K562 (cell line): ENCODE data around the gene DAB2IP. TPM values are rescaled to one million over a fixed set of nuclear protein-coding genes. Genes with fewer than 3 reads are reported as not detected.

ENCODE experiments used
- ATAC-seq: fragments of 200-7000 bp; cut with Tn5 transposase; 3 replicates; pipeline ENCODE4 v1.9.1; 2020; ENCODE audit warnings: moderate library complexity
- BruUV-seq: library from RNA; stranded (reverse); fragments of 400-500 nt; replicated peaks from 2 replicates; lab custom pipeline; 2021; lab: Mats Ljungman, UMichigan
- CTCF ChIA-PET: fragments of 300-600 bp; formaldehyde crosslinking; extraction: SDS; loops from one replicate; lab custom pipeline; 2021; ENCODE audit warnings: low intra/inter-chr PET ratio; lab: Yijun Ruan, JAX
- POLR2A ChIA-PET: fragments of 300-600, 350-650 bp; sonication (Branson Sonifier 250); formaldehyde crosslinking; extraction: SDS; loops from one replicate; lab custom pipeline; 2021; ENCODE audit warnings: antibody characterized with exemption, inconsistent platforms; lab: Yijun Ruan, JAX
- DNase-seq, 4 experiments: peaks; one replicate each; pipeline versions ENCODE4 v3.0.0 to v3.0.0-alpha.2; 2011 to 2018; ENCODE audit warnings: low spot score in 3 of 4, mixed read lengths in 3 of 4; ENCODE audit errors: extremely low read depth in 1 of 4
- FAIRE-seq: peaks from 2 replicates; lab custom pipeline; 2011; peaks lifted over from hg19 to GRCh38; lab: Jason Lieb, UNC
- H2AFZ ChIP-seq: 2 replicates; pipeline ENCODE4 v1.6.0; 2011; ENCODE audit warnings: low read depth, low read length, control low read depth, inconsistent platforms
- H3K27ac ChIP-seq: fragments of 200-600 bp; 3 replicates; pipeline ENCODE4 v1.8.0; 2011; ENCODE audit warnings: low read depth, mild to moderate bottlenecking, control low read depth, inconsistent platforms, low read length, moderate library complexity, mixed read lengths; ENCODE audit errors: extremely low read depth
- H3K27me3 ChIP-seq, 2 experiments: fragments of 300-600 bp in 1 of 2; 2 replicates in 1 of 2; 3 replicates in 1 of 2; pipeline versions ENCODE4 v1.6.0 to v1.8.0; 2011; ENCODE audit warnings: inconsistent platforms in 2 of 2, low read length in 2 of 2, mild to moderate bottlenecking in 1 of 2, mixed read lengths in 1 of 2, moderate library complexity in 1 of 2; ENCODE audit not compliant: control insufficient read depth in 2 of 2, insufficient read depth in 2 of 2
- H3K36me3 ChIP-seq: fragments of 300-600 bp; 3 replicates; pipeline ENCODE4 v1.8.0; 2011; ENCODE audit warnings: mild to moderate bottlenecking, low read length, inconsistent platforms; ENCODE audit not compliant: control insufficient read depth, insufficient read depth
- H3K4me1 ChIP-seq, 2 experiments: fragments of 200-600 bp in 1 of 2; replicated peaks in 1 of 2; 2 replicates in 1 of 2; 3 replicates in 1 of 2; pipeline versions ENCODE4 v1.5.1 to v1.8.0; 2011; ENCODE audit warnings: inconsistent platforms in 2 of 2, low read length in 2 of 2, mild to moderate bottlenecking in 1 of 2, mixed read lengths in 1 of 2, moderate library complexity in 1 of 2; ENCODE audit not compliant: control insufficient read depth in 2 of 2, insufficient read depth in 2 of 2
- H3K4me2 ChIP-seq: 2 replicates; pipeline ENCODE4 v1.6.1; 2011; ENCODE audit warnings: low read length, control low read depth, inconsistent platforms, mixed read lengths; ENCODE audit not compliant: insufficient read depth
- H3K4me3 ChIP-seq: fragments of 200-600 bp; sonication (generic), shearing (Covaris generic); 2 replicates; pipeline ENCODE4 v1.5.1; 2016; ENCODE audit warnings: control low read depth, inconsistent platforms
- H3K79me2 ChIP-seq: fragments of 200-600 bp; 3 replicates; pipeline ENCODE4 v1.8.0; 2011; ENCODE audit warnings: low read length, inconsistent platforms; ENCODE audit not compliant: control insufficient read depth, insufficient read depth
- H3K9ac ChIP-seq, 2 experiments: 2 replicates each; pipeline versions ENCODE4 v1.6.0 to v1.6.1; 2011; ENCODE audit warnings: low read depth in 2 of 2, low read length in 2 of 2, control low read depth in 1 of 2, inconsistent platforms in 1 of 2, mild to moderate bottlenecking in 1 of 2, mixed read lengths in 1 of 2; ENCODE audit not compliant: insufficient read depth in 1 of 2
- H3K9me1 ChIP-seq: one replicate; pipeline ENCODE4 v1.6.0; 2011; ENCODE audit warnings: inconsistent platforms, mild to moderate bottlenecking, low read length, moderate library complexity; ENCODE audit not compliant: control insufficient read depth, insufficient read depth
- H3K9me3 ChIP-seq: replicated peaks from 2 replicates; pipeline ENCODE4 v1.5.1; 2011; ENCODE audit warnings: low read depth, low read length, inconsistent platforms; ENCODE audit not compliant: control insufficient read depth, insufficient read depth
- H4K20me1 ChIP-seq: replicated peaks from 2 replicates; pipeline ENCODE4 v1.6.1; 2011; ENCODE audit warnings: low read length, inconsistent platforms, mixed read lengths; ENCODE audit not compliant: control insufficient read depth, insufficient read depth
- CTCFL ChIP-seq: IDR thresholded peaks from 2 replicates; pipeline ENCODE4 v1.6.1; 2011; ENCODE audit warnings: borderline replicate concordance, low read depth, mild to moderate bottlenecking, moderate library complexity, low read length; ENCODE audit not compliant: insufficient read depth, poor library complexity, severe bottlenecking
- RBM39 ChIP-seq: fragments of 200-400 bp; formaldehyde crosslinking; optimal IDR thresholded peaks from 2 replicates; pipeline ENCODE3; 2018; ENCODE audit warnings: low read depth, low read length
- SIN3B ChIP-seq: fragments of 450-650 bp; IDR thresholded peaks from 2 replicates; pipeline ENCODE4 v1.6.1; 2017; ENCODE audit warnings: low read depth, mild to moderate bottlenecking, moderate library complexity
- WGBS: fragments of 100-300 bp; shearing (Covaris generic); methylation state at CpG from one replicate; pipeline ENCODE4 v1.1.6; 2016; ENCODE audit warnings: low coverage, mixed read lengths; ENCODE audit not compliant: insufficient coverage; ENCODE audit errors: missing lambda C conversion rate; 5-methylcytosine and 5-hydroxymethylcytosine counted together
- in situ Hi-C: fragments of 300-500 bp; cut with MboI; formaldehyde crosslinking; loops from 4 replicates; pipeline ENCODE4 v1.15.0; 2018; ENCODE audit warnings: inconsistent platforms, mixed read lengths
- intact Hi-C: fragments of 100-400 bp; cut with micrococcal nuclease; formaldehyde crosslinking; loops from 2 replicates; pipeline ENCODE4 v1.14.2; 2022
- polyA plus RNA-seq, 8 experiments: library from polyadenylated mRNA; depleted of rRNA in 4 of 8; stranded (reverse) in 5 of 8; unstranded in 3 of 8; fragments of >200 nt; fragmentation: Nextera tagmentation in 2 of 8; fragmentation: Illumina TruSeq in 1 of 8; extraction: Ambion mirVana in 2 of 8; extraction: Trizol in 1 of 8; gene quantifications; 2 replicates each; pipeline versions ENCODE4 v1.2.1 to v1.2.3, GENCODE V29; 2011 to 2014; ENCODE audit warnings: inconsistent platforms in 1 of 8, missing spikeins in 1 of 8
- total RNA-seq, 7 experiments: library from RNA; depleted of rRNA in 6 of 7; stranded (reverse); fragments of >200 nt in 6 of 7; fragmentation: Illumina TruSeq in 2 of 7; extraction: Trizol in 2 of 7; gene quantifications; 2 replicates each; pipeline versions ENCODE4 v1.2.1 to v1.2.3, GENCODE V29; 2011 to 2021; ENCODE audit warnings: low replicate concordance in 1 of 7
- TF ChIP-seq, protein P1 (sequence below): fragments of 450-650 bp; IDR thresholded peaks from 2 replicates; pipeline ENCODE4 v1.7.0; 2016; ENCODE audit warnings: borderline replicate concordance

Gene DAB2IP
- total and polyA plus RNA-seq, 9 of the 15 experiments (the other 6 are each of a cell fraction or from before 2014, with no cell fraction given) = 0.04 to 0.31 (median 0.08) TPM; not detected in 5

- WGBS = 0% methylated on average over 1 of the region's 1 CpG
- in situ Hi-C loops = no loop called here
- Histone ChIP-seq H2AFZ (no peak overlapping the region), H3K36me3 (no peaks in the 10 kb centered on the region), H3K27me3 (peaks cover 15 to 70% of the 10 kb centered on the region in 2 experiments; a peak in 4 of 5 replicates), H4K20me1 (0 out of 2 replicates have a peak, but pooled peaks cover 7% of the 10 kb centered on the region), H3K4me1 (peaks cover 0 to 7% of the 10 kb centered on the region in 2 experiments; a peak in 1 of 5 replicates), H3K79me2 (no peaks in the 10 kb centered on the region), H3K9ac (no peak overlapping the region), H3K4me2 (no peak overlapping the region), H3K9me1 (no peaks in the 10 kb centered on the region), H3K27ac (no peak overlapping the region), H3K9me3 (no peaks in the 10 kb centered on the region), H3K4me3 (no peak overlapping the region)
- TF ChIP-seq, protein P1, sequence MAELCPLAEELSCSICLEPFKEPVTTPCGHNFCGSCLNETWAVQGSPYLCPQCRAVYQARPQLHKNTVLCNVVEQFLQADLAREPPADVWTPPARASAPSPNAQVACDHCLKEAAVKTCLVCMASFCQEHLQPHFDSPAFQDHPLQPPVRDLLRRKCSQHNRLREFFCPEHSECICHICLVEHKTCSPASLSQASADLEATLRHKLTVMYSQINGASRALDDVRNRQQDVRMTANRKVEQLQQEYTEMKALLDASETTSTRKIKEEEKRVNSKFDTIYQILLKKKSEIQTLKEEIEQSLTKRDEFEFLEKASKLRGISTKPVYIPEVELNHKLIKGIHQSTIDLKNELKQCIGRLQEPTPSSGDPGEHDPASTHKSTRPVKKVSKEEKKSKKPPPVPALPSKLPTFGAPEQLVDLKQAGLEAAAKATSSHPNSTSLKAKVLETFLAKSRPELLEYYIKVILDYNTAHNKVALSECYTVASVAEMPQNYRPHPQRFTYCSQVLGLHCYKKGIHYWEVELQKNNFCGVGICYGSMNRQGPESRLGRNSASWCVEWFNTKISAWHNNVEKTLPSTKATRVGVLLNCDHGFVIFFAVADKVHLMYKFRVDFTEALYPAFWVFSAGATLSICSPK = no peak
- no peak for TF ChIP-seq CTCFL
- TF ChIP-seq SIN3B = no peak
- TF ChIP-seq RBM39 = no peak
- CTCF ChIA-PET = no interaction called here
- intact Hi-C loops = no loop called here
- no peak for DNase-seq
- POLR2A ChIA-PET = no interaction called here
- BruUV-seq = no TSS peak
- ATAC-seq = no peak
- no peak for FAIRE-seq
These were observed 87.5 kb downstream of the DAB2IP start for GRCh38 chr9:121738968-121739367.
